ENCODE measurements around the gene RSAD2. TPM values are rescaled to one million over a fixed set of nuclear protein-coding genes. Genes with fewer than 3 reads are reported as not detected.
A peak's percentile ranks its signal among the peaks of the same experiment; 100 is the strongest.

Gene RSAD2
- total and polyA plus RNA-seq, 4 experiments from 2014 or later = 3.8 to 10.4 (median 5.0) TPM

- peak overlapping the region in 7 of 8 donors; percentile 74 to 83 (median 79) for H3K4me3 Mint-ChIP-seq
- H3K36me3 Mint-ChIP-seq = peaks cover 43 to 48% of the 10 kb centered on the region in 2 donors
- H3K4me1 Mint-ChIP-seq = peaks cover 12 to 23% (median 17%) of the 10 kb centered on the region in 4 donors
- Histone ChIP-seq H3K27me3 (ENCODE audit: insufficient read depth, low read length) (no peaks in the 10 kb centered on the region), H3K36me3 (ENCODE audit: insufficient read depth, low read length) (peaks cover 4% of the 10 kb centered on the region), H3K4me3 (ENCODE audit: low read length in 2 of 2) (no peak overlapping the region), H3K4me1 (ENCODE audit: insufficient read depth, low read length) (peaks cover 22% of the 10 kb centered on the region), H3K27ac (ENCODE audit: low read depth, low read length) (no peak overlapping the region), H3K9me3 (ENCODE audit: control insufficient read depth in 1 of 2, low read length in 2 of 2) (peaks cover 0 to 4% of the 10 kb centered on the region in 2 donors)
- ChIA-PET POLR2A (ENCODE audit: partially characterized antibody) (interaction anchor here (4.1 kb wide), 1 partner anchor 14 kb away, joined by 77 read pairs; the partner anchor contains the start of gene RSAD2), CTCF (ENCODE audit: partially characterized antibody) (interaction anchor here (1.5 to 6.8 kb wide), 3 partner anchors 14 to 36 kb away, joined by 4 to 116 read pairs (median 6); partner anchors contain the start of gene RSAD2)
- H3K27me3 Mint-ChIP-seq = no peaks in the 10 kb centered on the region
- no peak for DNase-seq
- intact Hi-C loops (cut with micrococcal nuclease) = no loop called here
- H3K9me3 Mint-ChIP-seq = peaks cover 2 to 23% (median 14%) of the 10 kb centered on the region in 8 donors
- peak overlapping the region in 1 of 7 donors; percentile 65 for H3K27ac Mint-ChIP-seq
Measured at GRCh38 chr2:6863792-6864191, 13.8 kb upstream of the RSAD2 start.

- Histone ChIP-seq H3K4me3 (ENCODE audit: low read length in 2 of 2) (peak overlapping the region in 1 of 2 donors; percentile 88), H3K27me3 (ENCODE audit: insufficient read depth, low read length) (no peaks in the 10 kb centered on the region), H3K36me3 (ENCODE audit: insufficient read depth, low read length) (peaks cover 4% of the 10 kb centered on the region), H3K9me3 (ENCODE audit: control insufficient read depth in 1 of 2, low read length in 2 of 2) (peaks cover 0 to 4% of the 10 kb centered on the region in 2 donors), H3K27ac (ENCODE audit: low read depth, low read length) (peak overlapping the region; percentile 27), H3K4me1 (ENCODE audit: insufficient read depth, low read length) (peaks cover 22% of the 10 kb centered on the region)
- peaks cover 12 to 23% (median 17%) of the 10 kb centered on the region in 4 donors for H3K4me1 Mint-ChIP-seq
- H3K4me3 Mint-ChIP-seq = peak overlapping the region; percentile 74 to 83 (median 78)
- CTCF ChIA-PET (ENCODE audit: partially characterized antibody) = interaction anchor here (1.0 to 6.8 kb wide), 7 partner anchors 14 to 167 kb away, joined by 4 to 116 read pairs (median 6); partner anchors contain the start of gene RSAD2
- peaks cover 2 to 20% (median 11%) of the 10 kb centered on the region in 8 donors for H3K9me3 Mint-ChIP-seq
- POLR2A ChIA-PET (ENCODE audit: partially characterized antibody) = interaction anchor here (1.0 to 4.1 kb wide), 7 partner anchors 14 to 167 kb away, joined by 4 to 77 read pairs (median 11); partner anchors contain the start of gene RSAD2
- H3K27ac Mint-ChIP-seq = peak overlapping the region; percentile 9 to 77 (median 39)
- H3K36me3 Mint-ChIP-seq = peaks cover 38 to 43% of the 10 kb centered on the region in 2 donors
- intact Hi-C loops (cut with micrococcal nuclease) = no loop called here
- H3K27me3 Mint-ChIP-seq = no peaks in the 10 kb centered on the region
- DNase-seq = no peak
Measured at GRCh38 chr2:6864231-6864754, 13.3 kb upstream of the RSAD2 start.

GRCh38 chr2:6864923-6865345, 12.6 kb upstream of the RSAD2 start:
- Histone ChIP-seq H3K36me3 (ENCODE audit: insufficient read depth, low read length) (peaks cover under 1% of the 10 kb centered on the region), H3K4me3 (ENCODE audit: low read length in 2 of 2) (peak overlapping the region; percentile 6 to 88), H3K27ac (ENCODE audit: low read depth, low read length) (peak overlapping the region; percentile 27), H3K9me3 (ENCODE audit: control insufficient read depth in 1 of 2, low read length in 2 of 2) (peaks cover 0 to 4% of the 10 kb centered on the region in 2 donors), H3K4me1 (ENCODE audit: insufficient read depth, low read length) (peaks cover 22% of the 10 kb centered on the region), H3K27me3 (ENCODE audit: insufficient read depth, low read length) (no peaks in the 10 kb centered on the region)
- intact Hi-C loops (cut with micrococcal nuclease) = loop anchor here (1.0 kb wide), 1 partner anchor 52 kb away; the partner anchor contains the start of gene RNF144A
- Mint-ChIP-seq H3K9me3 (peaks cover 2 to 15% (median 8%) of the 10 kb centered on the region in 8 donors), H3K27ac (peak overlapping the region in 4 of 7 donors; percentile 39 to 77 (median 70)), H3K4me1 (peaks cover 12 to 23% (median 17%) of the 10 kb centered on the region in 4 donors), H3K36me3 (peaks cover 32 to 38% of the 10 kb centered on the region in 2 donors), H3K27me3 (no peaks in the 10 kb centered on the region), H3K4me3 (peak overlapping the region; percentile 74 to 83 (median 79))
- ChIA-PET CTCF (ENCODE audit: partially characterized antibody) (interaction anchor here (1.0 to 6.8 kb wide), 9 partner anchors 13 to 167 kb away, joined by 3 to 116 read pairs (median 4); partner anchors contain the start of gene RSAD2), POLR2A (ENCODE audit: partially characterized antibody) (interaction anchor here (0.9 to 4.1 kb wide), 11 partner anchors 8 to 1818 kb away, joined by 3 to 77 read pairs (median 7); partner anchors contain the start of genes ID2 and RSAD2)
- DNase-seq = peak in 1 of 5 donors; percentile 3

- ChIA-PET POLR2A (ENCODE audit: partially characterized antibody) (interaction anchor here (0.7 to 4.1 kb wide), 16 partner anchors 9 to 1817 kb away, joined by 3 to 77 read pairs (median 4); partner anchors contain the start of genes ID2 and RSAD2), CTCF (ENCODE audit: partially characterized antibody) (interaction anchor here (1.0 to 6.8 kb wide), 21 partner anchors 13 to 192 kb away, joined by 3 to 116 read pairs (median 4); partner anchors contain the start of gene RSAD2)
- H3K36me3 Mint-ChIP-seq = peaks cover 25 to 31% of the 10 kb centered on the region in 2 donors
- peaks cover 12 to 23% (median 17%) of the 10 kb centered on the region in 4 donors for H3K4me1 Mint-ChIP-seq
- H3K36me3 ChIP-seq (ENCODE audit: insufficient read depth, low read length) = no peaks in the 10 kb centered on the region
- peak within 1 kb of the TSS; percentile 89 to 100 (median 96) for H3K4me3 Mint-ChIP-seq
- no peaks in the 10 kb centered on the region for H3K9me3 ChIP-seq (ENCODE audit: control insufficient read depth in 1 of 2, low read length in 2 of 2)
- no peaks in the 10 kb centered on the region for H3K27me3 ChIP-seq (ENCODE audit: insufficient read depth, low read length)
- H3K4me1 ChIP-seq (ENCODE audit: insufficient read depth, low read length) = peaks cover 22% of the 10 kb centered on the region
- H3K27me3 Mint-ChIP-seq = no peaks in the 10 kb centered on the region
- intact Hi-C loops (cut with micrococcal nuclease) = loop anchor here (1.0 kb wide), 3 partner anchors 12 to 52 kb away; partner anchors contain the start of genes RNF144A and RSAD2
- peak within 1 kb of the TSS; percentile 88 to 99 (median 96) for H3K27ac Mint-ChIP-seq
- H3K9me3 Mint-ChIP-seq = peaks cover 0 to 8% (median 3%) of the 10 kb centered on the region in 8 donors
- peak; percentile 80 to 87 (median 84) for DNase-seq
- peak within 1 kb of the TSS; percentile 41 for H3K27ac ChIP-seq (ENCODE audit: low read depth, low read length)
- peak within 1 kb of the TSS; percentile 88 to 95 for H3K4me3 ChIP-seq (ENCODE audit: low read length in 2 of 2)
Measured at GRCh38 chr2:6865346-6866274, 12.0 kb upstream of the RSAD2 start, which contains the start of gene CMPK2. TSS of gene CMPK2 (minus strand) at chr2:6865907. CDS start at chr2:6865696, 211 bp downstream.

- Histone ChIP-seq H3K36me3 (ENCODE audit: insufficient read depth, low read length) (no peaks in the 10 kb centered on the region), H3K9me3 (ENCODE audit: control insufficient read depth in 1 of 2, low read length in 2 of 2) (no peaks in the 10 kb centered on the region), H3K4me1 (ENCODE audit: insufficient read depth, low read length) (peaks cover 22% of the 10 kb centered on the region), H3K27ac (ENCODE audit: low read depth, low read length) (peak overlapping the region; percentile 41), H3K27me3 (ENCODE audit: insufficient read depth, low read length) (no peaks in the 10 kb centered on the region), H3K4me3 (ENCODE audit: low read length in 2 of 2) (peak overlapping the region; percentile 88 to 95)
- CTCF ChIA-PET (ENCODE audit: partially characterized antibody) = interaction anchor here (0.8 to 6.8 kb wide), 23 partner anchors 9 to 191 kb away, joined by 3 to 116 read pairs (median 4); partner anchors contain the start of gene RSAD2
- peaks cover 12 to 23% (median 17%) of the 10 kb centered on the region in 4 donors for H3K4me1 Mint-ChIP-seq
- H3K27me3 Mint-ChIP-seq = no peaks in the 10 kb centered on the region
- peak overlapping the region; percentile 88 to 99 (median 96) for H3K27ac Mint-ChIP-seq
- POLR2A ChIA-PET (ENCODE audit: partially characterized antibody) = interaction anchor here (0.7 to 4.1 kb wide), 11 partner anchors 9 to 1816 kb away, joined by 3 to 77 read pairs (median 4); partner anchors contain the start of genes ID2 and RSAD2
- H3K9me3 Mint-ChIP-seq = peaks cover 0 to 5% (median 0%) of the 10 kb centered on the region in 8 donors
- peak; percentile 31 to 55 (median 45) for DNase-seq
- peak overlapping the region; percentile 89 to 100 (median 96) for H3K4me3 Mint-ChIP-seq
- peaks cover 18 to 24% of the 10 kb centered on the region in 2 donors for H3K36me3 Mint-ChIP-seq
- intact Hi-C loops (cut with micrococcal nuclease) = loop anchor here (1.0 kb wide), 2 partner anchors 11 to 40 kb away; partner anchors contain the start of gene RSAD2
Measured at GRCh38 chr2:6866275-6866671, 11.3 kb upstream of the RSAD2 start.

GRCh38 chr2:6866982-6867381, 10.6 kb upstream of the RSAD2 start:
- intact Hi-C loops (cut with micrococcal nuclease) = loop anchor here (1.0 kb wide), 2 partner anchors 10 to 41 kb away; partner anchors contain the start of gene RSAD2
- Mint-ChIP-seq H3K27me3 (no peaks in the 10 kb centered on the region), H3K4me1 (peaks cover 12 to 20% (median 17%) of the 10 kb centered on the region in 4 donors), H3K4me3 (peak overlapping the region in 7 of 8 donors; percentile 39 to 100 (median 73)), H3K9me3 (no peaks in the 10 kb centered on the region), H3K36me3 (peaks cover 11 to 17% of the 10 kb centered on the region in 2 donors), H3K27ac (peak overlapping the region in 1 of 7 donors; percentile 88)
- Histone ChIP-seq H3K36me3 (ENCODE audit: insufficient read depth, low read length) (no peaks in the 10 kb centered on the region), H3K4me3 (ENCODE audit: low read length in 2 of 2) (no peak overlapping the region), H3K27ac (ENCODE audit: low read depth, low read length) (no peak overlapping the region), H3K27me3 (ENCODE audit: insufficient read depth, low read length) (no peaks in the 10 kb centered on the region), H3K4me1 (ENCODE audit: insufficient read depth, low read length) (peaks cover 22% of the 10 kb centered on the region), H3K9me3 (ENCODE audit: control insufficient read depth in 1 of 2, low read length in 2 of 2) (no peaks in the 10 kb centered on the region)
- POLR2A ChIA-PET (ENCODE audit: partially characterized antibody) = interaction anchor here (1.1 to 4.1 kb wide), 6 partner anchors 11 to 178 kb away, joined by 4 to 77 read pairs (median 12); partner anchors contain the start of gene RSAD2
- CTCF ChIA-PET (ENCODE audit: partially characterized antibody) = interaction anchor here (0.8 to 6.8 kb wide), 15 partner anchors 10 to 191 kb away, joined by 3 to 116 read pairs (median 4); partner anchors contain the start of gene RSAD2
- DNase-seq = no peak
